Spinal cord (tissue), 10 donors: ENCODE data around the gene ACACB. TPM values are rescaled to one million over a fixed set of nuclear protein-coding genes. Genes with fewer than 3 reads are reported as not detected.

Experiments
- DNase-seq, 6 donors: peaks; one replicate each; pipeline versions ENCODE4 v3.0.0 to v3.0.0-alpha.2; 2013 to 2015; ENCODE audit warnings: low spot score in 6 of 6, low read depth in 4 of 6
- H3K27ac ChIP-seq: one replicate; pipeline ENCODE4 v1.5.1; 2013; ENCODE audit warnings: low read depth, low read length, control low read depth
- H3K27me3 ChIP-seq: one replicate; pipeline ENCODE4 v1.6.1; 2013; ENCODE audit warnings: low read length; ENCODE audit not compliant: control insufficient read depth, insufficient read depth
- H3K36me3 ChIP-seq: one replicate; pipeline ENCODE4 v1.6.1; 2013; ENCODE audit warnings: low read length; ENCODE audit not compliant: control insufficient read depth, insufficient read depth
- H3K4me1 ChIP-seq: one replicate; pipeline ENCODE4 v1.6.1; 2013; ENCODE audit warnings: low read length; ENCODE audit not compliant: control insufficient read depth, insufficient read depth
- H3K4me3 ChIP-seq: one replicate; pipeline ENCODE4 v1.5.1; 2013; ENCODE audit warnings: low read depth, low read length, control low read depth
- H3K9me3 ChIP-seq: one replicate; pipeline ENCODE4 v1.6.1; 2013; ENCODE audit warnings: low read length; ENCODE audit not compliant: control insufficient read depth, insufficient read depth
- WGBS: methylation state at CpG from one replicate; pipeline ENCODE4 v1.1.5; 2013; ENCODE audit warnings: missing lambda C conversion rate; ENCODE audit not compliant: insufficient coverage; 5-methylcytosine and 5-hydroxymethylcytosine counted together
- polyA plus RNA-seq, 2 donors: library from polyadenylated mRNA; unstranded; fragments of 120-200 nt; gene quantifications; one replicate each; pipeline ENCODE4 v1.2.1, GENCODE V29; 2013; ENCODE audit not compliant: insufficient read length in 2 of 2
- total RNA-seq, 2 donors: library from RNA; depleted of rRNA in 1 of 2; stranded (reverse); fragments of 120-200 nt in 1 of 2; fragments of >200 nt in 1 of 2; gene quantifications; one replicate each; pipeline versions ENCODE4 v1.2.3 to v1.2.4, GENCODE V29; 2013 to 2014
- donor health status: healthy.

Gene ACACB
- total and polyA plus RNA-seq, 4 donors = 8.3 to 18.6 (median 14.3) TPM

DNA sequence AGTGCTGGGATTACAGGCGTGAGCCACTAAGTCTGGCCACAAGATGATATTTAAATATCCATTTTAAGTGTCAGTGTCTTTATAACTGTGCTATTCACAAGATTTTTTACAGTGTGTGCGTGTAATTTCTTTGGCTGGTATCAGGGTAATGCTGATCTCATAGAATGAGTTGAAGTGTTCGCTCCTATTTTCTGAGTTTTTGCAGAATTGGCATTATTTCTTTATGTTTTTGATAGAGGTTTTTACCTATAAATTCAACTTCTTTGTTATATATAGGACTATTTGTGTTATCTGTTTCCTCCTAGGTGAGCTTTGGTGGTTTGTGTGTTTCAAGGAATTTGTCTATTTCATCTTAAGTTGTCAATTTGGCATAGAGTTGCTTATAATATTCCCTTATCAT lies 147.1 kb downstream of the ACACB start:
- WGBS = no CpG with 5 or more reads among the region's 3 CpGs
- Histone ChIP-seq H3K27me3 (no peaks in the 10 kb centered on the region), H3K4me3 (no peak overlapping the region), H3K36me3 (peaks cover 24% of the 10 kb centered on the region), H3K9me3 (no peaks in the 10 kb centered on the region), H3K4me1 (no peaks in the 10 kb centered on the region), H3K27ac (no peak overlapping the region)
- no peak for DNase-seq

DNA sequence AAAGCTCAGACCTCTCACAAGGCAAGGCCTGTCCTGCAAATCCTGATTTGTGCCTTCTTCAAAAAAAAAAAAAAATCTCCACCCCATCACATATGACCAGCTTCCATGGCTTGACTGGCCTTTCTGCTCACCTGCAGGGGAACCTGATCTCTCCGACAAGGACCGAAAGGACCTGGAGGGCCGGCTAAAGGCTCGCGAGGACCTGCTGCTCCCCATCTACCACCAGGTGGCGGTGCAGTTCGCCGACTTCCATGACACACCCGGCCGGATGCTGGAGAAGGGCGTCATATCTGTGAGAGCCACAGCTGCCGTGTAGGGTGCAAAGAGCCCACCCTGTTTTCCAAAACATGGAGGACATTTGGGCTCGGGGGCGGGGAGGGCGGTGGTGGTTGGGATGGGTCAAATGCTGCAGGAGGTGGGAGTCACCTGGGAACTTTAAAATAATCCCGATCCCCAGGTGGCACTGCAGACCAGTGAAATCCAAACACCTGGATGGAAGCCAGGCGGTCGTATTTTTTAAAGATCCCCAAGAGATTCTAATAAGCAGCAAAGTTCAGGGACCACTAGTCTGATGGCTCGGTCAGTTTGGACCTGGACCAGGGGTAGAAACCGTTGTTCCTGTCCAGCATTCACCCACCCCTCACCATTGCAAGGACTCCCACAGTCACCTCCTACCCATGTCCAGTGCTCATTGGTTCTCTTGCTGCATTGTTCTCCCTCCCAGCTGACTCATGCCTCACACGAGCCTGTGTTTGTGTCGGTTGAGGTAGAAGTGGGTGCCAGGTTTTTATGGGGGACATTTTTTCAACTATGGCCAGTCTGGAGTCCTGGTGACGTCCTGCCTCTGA lies 147.9 kb downstream of the ACACB start:
- peaks cover 21% of the 10 kb centered on the region for H3K36me3 ChIP-seq

DNA sequence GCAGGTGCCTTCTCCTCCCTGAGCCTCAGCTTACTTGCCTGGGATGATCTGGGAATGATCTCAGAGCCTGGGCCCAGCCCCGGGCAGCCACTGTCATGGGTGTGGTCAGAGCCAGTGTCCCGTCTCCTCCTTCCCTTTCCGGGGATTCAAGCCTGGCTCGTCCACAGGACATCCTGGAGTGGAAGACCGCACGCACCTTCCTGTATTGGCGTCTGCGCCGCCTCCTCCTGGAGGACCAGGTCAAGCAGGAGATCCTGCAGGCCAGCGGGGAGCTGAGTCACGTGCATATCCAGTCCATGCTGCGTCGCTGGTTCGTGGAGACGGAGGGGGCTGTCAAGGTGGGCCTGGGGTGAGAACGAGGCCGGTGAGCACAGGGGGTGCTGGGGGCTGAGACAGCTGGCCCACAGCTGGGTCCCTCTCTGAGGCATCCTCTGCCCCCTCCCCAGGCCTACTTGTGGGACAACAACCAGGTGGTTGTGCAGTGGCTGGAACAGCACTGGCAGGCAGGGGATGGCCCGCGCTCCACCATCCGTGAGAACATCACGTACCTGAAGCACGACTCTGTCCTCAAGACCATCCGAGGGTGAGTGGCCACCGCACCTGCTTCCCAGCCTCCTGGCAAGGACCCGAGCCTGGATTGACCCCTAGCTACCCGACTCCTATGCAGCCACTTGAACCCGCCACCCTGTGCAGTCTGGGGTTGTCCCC lies 148.7 kb downstream of the ACACB start:
- no peak for DNase-seq
- no peak overlapping the region for H3K4me3 ChIP-seq
- 92% methylated on average over 25 of the region's 27 CpGs for WGBS
- H3K9me3 ChIP-seq = no peaks in the 10 kb centered on the region
- no peak overlapping the region for H3K27ac ChIP-seq
- H3K36me3 ChIP-seq = peaks cover 18% of the 10 kb centered on the region
- no peaks in the 10 kb centered on the region for H3K4me1 ChIP-seq
- H3K27me3 ChIP-seq = no peaks in the 10 kb centered on the region

More for the DNA sequence above, 147.9 kb downstream of the ACACB start:
- DNase-seq = peak in 4 of 6 donors; percentile 15 to 78 (median 52)
- 34% methylated on average over 22 of the region's 23 CpGs for WGBS
- no peaks in the 10 kb centered on the region for H3K27me3 ChIP-seq
- no peaks in the 10 kb centered on the region for H3K4me1 ChIP-seq
- H3K4me3 ChIP-seq = no peak overlapping the region
- no peaks in the 10 kb centered on the region for H3K9me3 ChIP-seq
- H3K27ac ChIP-seq = no peak overlapping the region

DNA sequence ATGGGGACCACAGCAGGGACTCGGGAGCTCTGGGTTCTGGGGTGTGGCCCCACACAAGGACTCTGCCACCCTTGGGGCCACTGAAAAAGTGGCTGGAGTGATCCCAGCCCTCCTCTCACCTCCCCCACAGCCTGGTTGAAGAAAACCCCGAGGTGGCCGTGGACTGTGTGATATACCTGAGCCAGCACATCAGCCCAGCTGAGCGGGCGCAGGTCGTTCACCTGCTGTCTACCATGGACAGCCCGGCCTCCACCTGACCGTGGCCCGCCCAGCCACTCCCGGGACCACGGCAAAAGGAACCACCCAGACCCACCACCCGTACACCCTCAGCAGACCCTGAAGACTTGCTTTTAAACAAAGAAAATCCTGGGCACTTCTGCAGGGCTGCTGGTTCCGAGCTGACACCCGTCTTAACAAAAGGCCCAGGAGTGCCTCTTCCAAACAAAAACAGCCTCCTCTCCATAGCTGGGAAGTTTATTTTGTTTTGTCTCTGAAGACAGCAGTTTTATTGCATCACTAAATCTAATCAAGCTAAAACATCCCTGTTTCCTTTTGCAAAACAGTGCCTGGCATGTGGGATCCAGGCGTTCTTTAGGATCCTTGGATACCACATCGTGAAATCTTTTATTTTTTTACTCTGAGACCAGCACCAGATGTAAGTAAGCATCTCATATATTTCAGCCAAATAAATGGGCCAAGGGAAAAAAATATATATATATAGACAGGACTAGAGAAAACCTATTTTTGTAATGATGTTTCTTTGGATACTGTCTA lies 149.9 kb downstream of the ACACB start:
- H3K27ac ChIP-seq = no peak overlapping the region
- 78% methylated on average over 13 of the region's 16 CpGs for WGBS
- H3K4me1 ChIP-seq = no peaks in the 10 kb centered on the region
- no peak overlapping the region for H3K4me3 ChIP-seq
- H3K9me3 ChIP-seq = no peaks in the 10 kb centered on the region
- peaks cover 18% of the 10 kb centered on the region for H3K36me3 ChIP-seq
- no peaks in the 10 kb centered on the region for H3K27me3 ChIP-seq
- DNase-seq = peak in 1 of 6 donors; percentile 26

DNA sequence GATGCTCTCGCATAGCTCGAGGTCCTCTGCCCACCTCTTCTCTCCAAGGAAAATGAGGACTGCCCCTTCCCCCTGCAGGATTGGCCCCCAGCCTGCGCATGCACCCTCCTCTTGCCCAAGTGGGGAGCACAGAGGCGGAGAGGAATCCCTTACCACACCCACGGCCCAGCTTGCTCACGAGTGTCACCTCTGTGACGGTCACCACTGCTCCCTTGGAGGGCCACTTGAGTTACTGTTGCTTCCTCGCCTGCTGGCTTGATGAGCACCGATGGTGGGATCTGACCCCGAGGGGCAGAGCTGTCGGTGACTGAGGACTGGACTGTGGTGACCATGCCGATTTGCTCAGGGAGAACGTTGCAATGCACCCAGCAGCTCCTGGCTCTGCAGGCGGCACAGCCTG lies 151.0 kb downstream of the ACACB start:
- H3K4me3 ChIP-seq = no peak overlapping the region
- no peak overlapping the region for H3K27ac ChIP-seq
- peaks cover 18% of the 10 kb centered on the region for H3K36me3 ChIP-seq
- WGBS = 87% methylated on average over 13 of the region's 14 CpGs
- no peaks in the 10 kb centered on the region for H3K27me3 ChIP-seq
- H3K9me3 ChIP-seq = no peaks in the 10 kb centered on the region
- H3K4me1 ChIP-seq = no peaks in the 10 kb centered on the region
- no peak for DNase-seq

DNA sequence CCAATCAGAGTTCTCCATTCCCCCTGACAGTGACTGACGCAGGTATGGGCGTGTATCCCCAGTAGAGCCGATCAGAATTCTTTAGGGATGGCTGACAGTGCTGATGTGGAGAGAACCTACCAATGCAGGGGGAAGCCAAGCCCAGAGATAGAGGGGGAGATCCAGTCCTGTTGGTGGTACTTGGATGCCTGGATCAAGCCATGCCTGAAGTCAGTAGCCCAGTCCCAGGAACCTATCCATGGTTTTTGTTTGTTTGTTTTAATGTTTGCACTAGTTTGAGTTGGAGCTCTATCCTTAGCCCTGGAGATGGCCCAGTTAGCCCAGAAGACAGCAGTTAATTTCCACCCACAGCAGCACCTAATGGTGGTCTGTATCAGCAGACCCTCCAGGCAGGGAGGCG lies 152.5 kb downstream of the ACACB start:
- H3K36me3 ChIP-seq = peaks cover 18% of the 10 kb centered on the region
- H3K4me3 ChIP-seq = no peak overlapping the region
- DNase-seq = no peak
- H3K27ac ChIP-seq = no peak overlapping the region
- peaks cover 3% of the 10 kb centered on the region for H3K27me3 ChIP-seq
- H3K9me3 ChIP-seq = no peaks in the 10 kb centered on the region
- WGBS = 94% methylated on average over 4 of the region's 4 CpGs
- no peaks in the 10 kb centered on the region for H3K4me1 ChIP-seq

DNA sequence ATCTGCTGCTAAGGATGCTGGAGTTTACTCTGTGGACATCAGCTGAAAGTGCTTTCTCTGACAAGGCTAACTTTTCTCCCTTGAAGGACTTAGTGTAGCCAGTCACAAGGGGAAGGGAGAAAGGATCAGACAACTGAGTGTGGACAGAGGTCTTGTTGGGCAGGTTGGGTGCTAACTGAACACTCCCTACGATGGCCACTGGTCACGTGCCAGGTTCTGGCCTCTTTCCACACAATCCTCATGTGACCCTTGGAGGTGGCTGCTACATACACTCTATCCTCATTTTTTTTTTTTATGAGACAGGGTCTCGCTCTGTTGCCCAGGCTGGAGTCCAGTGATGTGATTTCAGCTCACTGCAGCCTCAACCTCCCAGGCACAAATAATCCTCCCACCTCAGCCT lies 153.0 kb downstream of the ACACB start:
- DNase-seq = no peak
- no peak overlapping the region for H3K27ac ChIP-seq
- no peaks in the 10 kb centered on the region for H3K4me1 ChIP-seq
- H3K4me3 ChIP-seq = no peak overlapping the region
- peaks cover 18% of the 10 kb centered on the region for H3K36me3 ChIP-seq
- H3K27me3 ChIP-seq = peaks cover 3% of the 10 kb centered on the region
- 86% methylated on average over 2 of the region's 3 CpGs for WGBS
- H3K9me3 ChIP-seq = no peaks in the 10 kb centered on the region

DNA sequence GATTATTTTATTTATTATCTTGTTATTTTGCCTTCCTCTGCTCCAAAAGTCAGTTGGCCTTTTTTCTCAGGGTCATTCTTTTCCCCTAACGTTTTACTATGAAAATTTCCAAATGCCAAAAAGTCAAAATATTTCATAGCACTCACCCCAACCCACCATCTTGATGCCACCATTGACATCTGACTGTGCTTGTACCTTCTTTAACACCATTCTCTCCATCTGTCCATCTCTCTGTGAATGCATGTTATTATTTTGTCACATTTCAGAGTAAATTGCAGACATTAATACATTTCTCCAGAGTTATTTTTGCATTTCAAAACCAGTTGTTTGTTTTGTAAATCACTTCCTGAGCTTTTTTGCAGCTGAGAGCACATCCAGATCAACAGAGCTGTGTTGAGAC lies 154.1 kb downstream of the ACACB start:
- H3K4me1 ChIP-seq = no peaks in the 10 kb centered on the region
- peaks cover 10% of the 10 kb centered on the region for H3K36me3 ChIP-seq
- no peak for DNase-seq
- H3K9me3 ChIP-seq = no peaks in the 10 kb centered on the region
- H3K27ac ChIP-seq = no peak overlapping the region
- WGBS = 25% methylated on average over 1 of the region's 1 CpG
- no peak overlapping the region for H3K4me3 ChIP-seq
- peaks cover 3% of the 10 kb centered on the region for H3K27me3 ChIP-seq

DNA sequence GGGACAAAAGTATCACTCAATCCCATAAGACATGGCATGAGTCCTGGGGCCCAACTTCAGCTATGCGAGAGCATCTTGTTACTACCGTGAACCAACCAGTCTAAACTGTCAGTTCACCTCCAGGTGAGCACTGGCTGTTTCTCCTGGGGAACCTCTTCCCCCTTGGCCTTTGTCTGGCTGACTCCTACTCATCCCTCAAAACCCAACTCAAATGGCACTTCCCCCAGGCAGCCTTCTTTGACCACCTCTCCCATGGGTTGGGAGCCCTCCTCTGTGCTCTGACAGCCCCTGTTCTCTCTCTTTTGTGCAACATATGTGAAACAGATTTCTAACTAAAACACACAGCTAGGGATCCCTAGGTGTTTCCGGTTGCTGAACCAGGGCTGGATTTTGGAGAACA lies 155.0 kb downstream of the ACACB start:
- Histone ChIP-seq H3K36me3 (peaks cover 5% of the 10 kb centered on the region), H3K27me3 (peaks cover 3% of the 10 kb centered on the region), H3K27ac (no peak overlapping the region), H3K9me3 (no peaks in the 10 kb centered on the region), H3K4me3 (no peak overlapping the region), H3K4me1 (no peaks in the 10 kb centered on the region)
- no peak for DNase-seq
- WGBS = 95% methylated on average over 2 of the region's 3 CpGs
